GM21390 (cell line): ENCODE data around the gene TAS1R2.
"Not testable (repeated sequence)": the region's sequence is repeated elsewhere in the genome, so short reads cannot be mapped to it uniquely, and the experiment has no call there.

Source experiments
- ATAC-seq: cut with Tn5 transposase; IDR thresholded peaks from one replicate; pipeline ENCODE4 v1.9.1; 2021; ENCODE audit not compliant: unreplicated experiment

The TAS1R2 gene

GRCh38 chr1:18859560-18859959 lies at the start of gene TAS1R2:
TAS1R2 (minus strand) TSS chr1:18859660; CDS start chr1:18859660, 0 bp downstream.
- ATAC-seq = no peak

GRCh38 chr1:18907917-18908845 lies 48.7 kb upstream of the TAS1R2 start:
- ATAC-seq = no peak

- no peak for ATAC-seq
Measured at GRCh38 chr1:18907021-18907916, 47.8 kb upstream of the TAS1R2 start.

GRCh38 chr1:18903291-18903756 lies 43.9 kb upstream of the TAS1R2 start:
- ATAC-seq = no peak

GRCh38 chr1:18902523-18903290 lies 43.2 kb upstream of the TAS1R2 start, which contains the start of gene ALDH4A1:
ALDH4A1 (minus strand) TSS chr1:18902555; CDS start chr1:18902523, 32 bp downstream.
- peak; percentile 95 for ATAC-seq

- no peak for ATAC-seq
Measured at GRCh38 chr1:18901952-18902522, 42.6 kb upstream of the TAS1R2 start.

GRCh38 chr1:18901147-18901951 lies 41.9 kb upstream of the TAS1R2 start:
- no peak for ATAC-seq

GRCh38 chr1:18900303-18900841 lies 40.9 kb upstream of the TAS1R2 start:
- no peak for ATAC-seq

- no peak for ATAC-seq
Measured at GRCh38 chr1:18899363-18900049, 40.0 kb upstream of the TAS1R2 start.

GRCh38 chr1:18898567-18898966 lies 39.1 kb upstream of the TAS1R2 start:
- no peak for ATAC-seq

GRCh38 chr1:18895317-18895716 lies 35.9 kb upstream of the TAS1R2 start:
- no peak for ATAC-seq

GRCh38 chr1:18893120-18893519 lies 33.7 kb upstream of the TAS1R2 start:
- no peak for ATAC-seq

- not testable (repeated sequence) for ATAC-seq
Measured at GRCh38 chr1:18891858-18892257, 32.4 kb upstream of the TAS1R2 start.

- ATAC-seq = no peak
Measured at GRCh38 chr1:18891426-18891780, 31.9 kb upstream of the TAS1R2 start.

GRCh38 chr1:18890706-18891425 lies 31.4 kb upstream of the TAS1R2 start:
- no peak for ATAC-seq

GRCh38 chr1:18886003-18886335 lies 26.5 kb upstream of the TAS1R2 start:
- no peak for ATAC-seq

GRCh38 chr1:18885311-18886002 lies 26.0 kb upstream of the TAS1R2 start:
- no peak for ATAC-seq

GRCh38 chr1:18884727-18885126 lies 25.3 kb upstream of the TAS1R2 start:
- no peak for ATAC-seq
